ENCODE data around the gene GRM6. TPM values are rescaled to one million over a fixed set of nuclear protein-coding genes. Genes with fewer than 3 reads are reported as not detected.

GRM6 gene
- total RNA-seq: not detected

DNA sequence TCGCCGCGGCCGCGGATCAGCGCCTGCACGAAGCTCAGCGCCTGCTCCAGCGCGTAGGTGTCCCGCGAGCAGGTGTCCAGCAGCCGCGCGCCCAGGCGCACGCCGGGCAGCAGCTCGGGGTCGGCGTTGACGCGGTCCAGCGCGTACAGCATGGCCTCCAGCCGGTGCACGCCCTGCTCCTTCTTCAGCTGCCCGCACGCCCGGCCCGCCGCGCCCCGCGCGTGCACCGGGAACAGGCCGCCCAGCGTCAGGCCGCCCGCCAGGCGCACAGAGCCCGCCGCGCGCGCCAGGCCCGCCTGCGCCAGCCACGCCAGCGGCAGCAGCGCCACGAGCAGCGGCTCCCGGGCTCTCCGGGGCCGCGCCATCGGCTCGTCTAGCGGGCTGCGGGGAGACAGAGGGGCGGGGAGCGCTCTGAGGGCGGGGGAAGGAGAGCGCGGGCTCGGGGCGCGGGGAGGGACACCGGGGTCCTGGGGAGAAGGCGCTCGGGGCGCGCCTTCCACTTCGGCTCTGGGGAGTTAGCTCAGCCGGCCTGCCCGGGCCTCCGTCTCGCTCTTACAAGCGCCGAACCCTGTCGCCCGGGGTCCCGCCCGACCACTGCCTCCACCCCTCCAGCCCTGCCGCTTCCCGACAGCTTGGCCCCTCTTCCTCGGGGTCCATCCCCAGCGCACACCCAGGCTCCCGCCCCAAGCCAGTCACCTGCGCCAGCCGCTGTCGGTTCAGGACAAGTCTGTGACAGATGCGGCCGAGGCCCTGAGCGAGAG lies at the start of gene GRM6:
Gene GRM6 (minus strand): TSS at position 741 of the 761 bp plus-strand sequence. CDS start 376 bp downstream, at position 365.
- no peak for DNase-seq

DNA sequence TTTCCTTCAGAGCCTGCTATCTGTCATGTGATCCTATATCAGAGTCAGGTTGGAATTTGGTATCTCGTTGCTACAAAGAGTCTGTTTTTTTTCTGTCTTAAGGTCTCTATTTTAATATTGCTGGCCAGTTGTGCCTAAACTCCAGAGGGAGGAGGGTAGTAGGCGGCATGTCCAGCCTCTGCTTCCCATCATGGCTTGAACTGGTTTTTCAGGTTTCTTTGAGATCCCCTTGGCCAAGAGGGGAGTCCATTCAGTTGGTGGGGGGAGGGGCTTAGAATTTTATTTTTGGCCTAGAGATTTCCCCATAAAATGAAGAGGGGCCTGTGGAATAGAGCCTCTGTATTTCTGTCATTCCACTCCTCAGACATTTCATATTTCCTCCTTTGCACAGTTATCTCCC lies 49.6 kb upstream of the GRM6 start:
- no peak for DNase-seq

DNA sequence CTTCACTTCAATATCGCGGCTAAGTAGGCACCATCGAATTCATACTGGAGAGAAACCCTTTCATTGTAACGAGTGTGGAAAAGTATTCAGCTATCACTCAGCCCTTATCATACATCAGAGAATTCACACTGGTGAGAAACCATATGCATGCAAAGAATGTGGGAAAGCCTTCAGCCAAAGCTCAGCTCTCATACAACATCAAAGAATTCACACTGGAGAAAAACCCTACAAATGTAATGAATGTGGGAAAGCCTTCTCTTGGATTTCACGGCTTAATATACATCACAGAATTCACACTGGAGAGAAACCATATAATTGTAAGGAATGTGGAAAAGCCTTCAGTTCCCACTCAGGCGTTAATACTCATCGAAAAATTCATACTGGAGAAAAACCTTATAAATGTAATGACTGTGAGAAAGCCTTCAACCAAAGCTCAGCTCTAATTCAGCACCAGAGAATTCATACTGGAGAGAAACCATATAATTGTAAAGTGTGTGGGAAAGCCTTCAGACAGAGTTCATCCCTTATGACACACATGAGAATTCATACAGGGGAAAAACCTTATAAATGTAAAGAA lies 38.0 kb upstream of the GRM6 start:
- DNase-seq: no peak

DNA sequence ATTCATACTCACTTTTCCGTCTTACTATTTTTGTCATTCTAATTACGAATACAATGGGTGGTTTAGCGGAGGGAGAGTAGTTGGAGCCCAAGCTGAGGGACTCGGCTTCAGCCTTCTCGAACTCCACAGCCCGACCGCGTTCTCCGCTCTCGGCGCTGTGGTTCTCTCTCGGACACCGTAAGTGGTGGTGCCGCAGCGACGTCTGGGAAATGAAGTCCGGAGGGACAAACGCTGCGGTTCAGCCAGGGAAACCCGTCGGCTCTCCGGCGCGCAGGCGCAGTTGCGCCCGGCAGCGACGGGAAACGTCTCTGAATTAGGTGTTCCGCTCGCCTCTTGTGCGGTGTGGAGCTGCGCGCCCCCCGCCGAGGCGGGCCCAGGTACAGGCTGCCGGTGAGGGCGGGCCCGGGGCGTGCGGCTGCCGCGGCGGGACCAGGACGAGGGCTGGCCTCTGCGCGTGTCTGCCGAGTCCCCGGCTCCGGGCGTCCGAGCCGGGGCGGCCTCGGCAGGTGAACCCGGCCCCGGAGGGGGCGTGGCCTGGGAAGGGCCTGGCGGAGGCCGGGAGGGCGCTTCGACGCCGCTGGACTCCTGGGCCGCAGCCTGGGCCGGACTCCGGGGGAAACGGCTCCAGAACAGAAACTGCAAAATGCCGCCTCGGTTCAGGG lies 28.5 kb upstream of the GRM6 start, which contains the start of gene ZNF879:
Gene ZNF879 (plus strand): TSS at position 277 of the 662 bp plus-strand sequence. CDS start 1,201 bp downstream, outside the sequence.
- DNase-seq: peak; percentile 91

DNA sequence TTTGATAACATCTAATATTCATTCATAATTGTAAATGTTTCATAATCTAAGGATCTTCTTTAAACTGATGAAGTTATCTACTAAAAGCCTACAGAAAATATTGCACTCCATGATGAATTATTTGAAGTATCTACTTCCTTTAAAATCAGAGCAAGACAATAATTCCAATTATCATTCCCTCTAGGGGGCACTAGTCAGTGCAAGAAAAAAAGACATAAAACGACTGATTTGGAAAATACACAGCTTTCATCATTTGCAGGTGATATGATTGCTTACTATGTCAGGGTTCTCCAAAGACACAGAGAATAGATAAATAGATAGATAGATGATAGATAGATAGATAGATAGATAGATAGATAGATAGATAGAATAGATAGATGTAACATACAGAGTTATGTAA lies 13.5 kb upstream of the GRM6 start:
- no peak for DNase-seq

DNA sequence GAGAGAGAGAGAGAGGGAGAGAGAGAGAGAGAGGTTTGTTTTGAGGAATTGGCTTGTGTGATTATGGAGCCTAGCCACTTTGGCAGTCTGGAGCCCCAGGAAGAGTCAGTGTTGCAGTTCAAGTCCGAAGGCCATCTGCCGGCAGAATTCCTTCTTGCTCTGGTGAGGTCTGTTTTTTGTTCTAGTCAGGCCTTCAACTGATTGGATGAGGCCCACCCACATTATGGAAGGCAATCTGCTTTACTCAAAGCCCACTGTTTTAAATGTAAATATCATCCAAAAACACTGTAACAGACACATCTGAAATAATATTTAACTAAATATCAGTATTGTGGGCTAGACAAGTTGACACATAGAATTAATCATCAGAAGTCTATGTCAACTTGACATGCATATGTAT lies 11.4 kb upstream of the GRM6 start:
- DNase-seq: no peak

DNA sequence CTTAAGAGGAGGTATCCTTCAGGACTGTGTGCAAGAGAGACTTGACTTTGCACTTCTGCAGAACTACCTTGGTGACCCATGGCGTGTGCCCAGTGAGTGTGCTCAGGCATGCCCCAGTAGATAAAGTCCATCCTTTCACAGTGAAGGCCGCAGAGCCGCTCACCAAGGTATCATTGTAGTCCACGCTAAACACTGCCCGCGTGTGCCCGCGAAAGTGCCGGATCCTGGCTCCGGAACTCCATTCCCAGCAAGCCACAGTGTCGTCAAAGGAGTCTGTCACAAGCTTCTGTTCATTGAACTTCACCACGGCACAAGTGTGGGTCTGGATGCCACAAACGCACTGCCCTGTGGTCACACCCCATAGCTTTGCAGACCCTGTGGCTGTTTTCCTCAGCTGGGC lies 3.3 kb upstream of the GRM6 start:
- no peak for DNase-seq

DNA sequence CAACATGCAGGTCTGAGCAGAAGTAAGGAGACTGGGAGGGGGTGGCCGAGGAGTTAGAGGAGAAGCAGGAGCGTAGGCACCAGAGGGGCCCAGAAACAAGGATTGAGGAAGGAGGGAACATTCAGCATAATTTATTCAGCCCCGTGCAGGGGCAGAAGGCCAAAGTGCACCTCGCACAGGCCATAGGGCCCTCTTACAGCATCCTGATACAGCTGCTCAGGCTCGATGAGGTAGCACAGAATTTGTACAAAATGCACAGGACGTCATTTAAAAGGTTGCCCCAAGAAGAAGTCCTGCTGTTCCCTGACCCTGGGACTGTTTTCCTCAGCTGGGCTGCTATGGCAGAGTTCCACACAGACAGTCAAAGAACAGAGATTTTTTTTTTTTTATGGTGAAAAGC lies 2.1 kb upstream of the GRM6 start:
- no peak for DNase-seq

DNA sequence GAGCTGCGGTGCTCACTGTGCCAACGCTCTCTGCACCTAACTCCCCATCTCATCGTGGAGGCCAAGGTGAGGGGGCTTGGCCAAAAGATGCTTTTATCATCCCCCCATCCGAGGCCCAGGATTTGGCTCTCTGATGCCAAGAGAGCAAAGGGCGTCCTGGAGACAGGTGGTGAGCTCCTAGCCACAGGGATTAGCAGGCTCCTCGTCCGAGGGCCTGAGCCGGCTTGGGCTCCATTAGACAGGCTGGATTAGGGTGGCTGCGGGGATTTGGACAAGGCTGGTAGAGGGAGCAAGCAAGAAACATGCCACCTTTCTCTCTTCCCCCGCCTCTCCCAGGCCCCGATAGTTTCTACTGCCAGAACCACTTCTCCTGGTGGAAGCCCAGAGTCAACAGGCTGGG lies 1.0 kb upstream of the GRM6 start:
- DNase-seq: no peak

DNA sequence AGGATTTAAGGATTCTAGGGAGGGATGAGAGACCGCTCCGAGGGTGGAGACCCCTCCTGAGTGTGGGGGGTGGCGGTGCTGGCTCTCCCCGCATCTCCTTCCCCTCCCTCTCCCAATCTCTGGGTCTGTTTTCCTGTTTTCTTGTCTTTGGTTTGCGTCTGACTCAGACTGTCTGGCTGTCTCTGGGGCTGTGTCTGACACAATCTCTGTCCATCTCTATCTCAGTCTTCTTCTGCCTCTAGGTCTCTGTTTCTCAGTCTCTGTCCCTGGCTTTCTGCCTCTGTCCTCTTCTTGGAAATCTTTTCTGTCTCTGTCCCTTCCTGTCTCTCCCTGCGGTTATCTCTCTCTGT lies 196 bp upstream of the GRM6 start:
- no peak for DNase-seq

DNA sequence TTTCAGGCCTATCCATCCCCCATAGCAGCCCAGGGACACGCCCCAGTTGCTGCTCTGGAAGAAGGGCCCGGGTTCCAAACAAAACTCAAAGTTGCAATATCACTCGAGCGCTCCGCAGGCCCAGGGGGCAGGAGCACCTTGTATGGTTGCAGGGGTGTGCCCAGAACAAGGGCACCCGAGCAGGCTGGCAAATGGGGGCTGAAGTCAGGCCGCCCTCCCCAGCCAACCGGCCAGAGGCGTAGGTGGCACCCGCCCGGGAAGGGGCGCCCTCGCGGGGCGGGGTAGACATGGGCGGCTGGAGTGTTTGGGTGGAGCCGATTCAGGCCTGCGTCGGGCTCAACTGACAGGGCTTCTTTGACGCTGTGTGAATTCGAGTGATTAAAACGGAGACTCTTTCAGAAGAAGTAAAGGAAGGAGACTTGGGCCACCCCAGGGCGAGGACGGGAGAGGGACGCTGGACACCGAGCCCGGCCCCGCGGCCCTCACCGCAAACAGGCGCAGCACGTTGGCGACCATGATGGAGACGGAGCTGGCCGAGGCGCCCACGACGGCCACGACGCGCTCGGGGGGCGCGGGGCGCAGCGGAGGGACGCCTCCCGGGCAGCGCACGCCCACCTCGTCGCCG lies 1.1 kb downstream of the GRM6 start:
- no peak for DNase-seq

DNA sequence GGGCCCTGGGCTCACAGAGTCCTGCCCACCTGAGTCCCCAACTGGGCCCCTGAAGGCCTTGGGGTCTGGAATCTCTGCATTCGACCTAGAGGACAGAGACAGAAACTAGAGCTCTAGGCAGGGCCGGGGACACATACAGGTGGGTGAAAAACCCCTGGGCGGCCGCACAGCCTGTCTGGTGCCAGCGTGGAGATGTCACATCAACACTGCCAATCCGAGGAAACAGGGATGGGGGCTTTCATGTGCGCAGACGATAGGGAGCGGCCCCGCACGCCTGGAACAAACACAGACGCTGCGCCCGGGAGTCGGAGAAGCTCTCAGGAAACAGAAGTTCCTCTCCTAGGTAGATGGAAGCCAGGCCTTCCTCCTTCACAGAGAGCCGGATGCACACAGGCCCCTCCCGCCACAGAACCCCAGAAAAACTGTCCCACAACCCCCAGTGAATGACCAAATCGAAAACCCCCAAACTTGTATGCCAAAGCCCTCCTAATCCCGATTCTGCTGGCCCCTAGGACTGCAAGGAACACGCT lies 1.8 kb downstream of the GRM6 start:
- no peak for DNase-seq

DNA sequence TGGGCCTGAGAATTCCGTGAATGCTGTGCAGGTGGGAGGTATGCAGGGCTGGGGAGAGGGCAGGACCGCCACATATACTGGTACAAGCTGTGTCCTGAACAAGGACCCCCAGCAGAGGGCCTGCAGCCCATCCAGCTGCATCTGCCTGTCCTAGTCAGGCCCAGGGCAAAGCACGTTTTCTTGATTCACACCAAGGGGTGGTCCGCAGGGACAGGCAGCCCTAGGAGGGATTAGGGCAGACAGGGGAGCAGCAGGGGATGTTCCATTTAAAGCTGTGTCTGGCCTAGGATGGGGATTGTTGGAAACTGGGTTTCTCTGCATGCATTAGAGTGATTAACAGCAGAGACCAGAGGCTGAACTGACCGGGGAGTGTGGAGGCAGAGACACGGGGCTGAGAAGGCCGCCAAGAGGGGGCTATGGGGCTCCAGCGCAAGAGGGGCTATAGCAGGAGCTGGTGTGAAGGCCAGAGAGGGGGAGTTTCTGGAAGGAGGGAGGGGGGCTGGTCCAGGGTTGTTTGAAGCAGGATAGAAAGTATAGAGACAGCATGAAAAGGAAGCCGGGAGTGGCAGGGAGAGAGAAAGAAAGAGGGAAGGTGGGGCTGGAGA lies 2.7 kb downstream of the GRM6 start:
- DNase-seq: no peak

DNA sequence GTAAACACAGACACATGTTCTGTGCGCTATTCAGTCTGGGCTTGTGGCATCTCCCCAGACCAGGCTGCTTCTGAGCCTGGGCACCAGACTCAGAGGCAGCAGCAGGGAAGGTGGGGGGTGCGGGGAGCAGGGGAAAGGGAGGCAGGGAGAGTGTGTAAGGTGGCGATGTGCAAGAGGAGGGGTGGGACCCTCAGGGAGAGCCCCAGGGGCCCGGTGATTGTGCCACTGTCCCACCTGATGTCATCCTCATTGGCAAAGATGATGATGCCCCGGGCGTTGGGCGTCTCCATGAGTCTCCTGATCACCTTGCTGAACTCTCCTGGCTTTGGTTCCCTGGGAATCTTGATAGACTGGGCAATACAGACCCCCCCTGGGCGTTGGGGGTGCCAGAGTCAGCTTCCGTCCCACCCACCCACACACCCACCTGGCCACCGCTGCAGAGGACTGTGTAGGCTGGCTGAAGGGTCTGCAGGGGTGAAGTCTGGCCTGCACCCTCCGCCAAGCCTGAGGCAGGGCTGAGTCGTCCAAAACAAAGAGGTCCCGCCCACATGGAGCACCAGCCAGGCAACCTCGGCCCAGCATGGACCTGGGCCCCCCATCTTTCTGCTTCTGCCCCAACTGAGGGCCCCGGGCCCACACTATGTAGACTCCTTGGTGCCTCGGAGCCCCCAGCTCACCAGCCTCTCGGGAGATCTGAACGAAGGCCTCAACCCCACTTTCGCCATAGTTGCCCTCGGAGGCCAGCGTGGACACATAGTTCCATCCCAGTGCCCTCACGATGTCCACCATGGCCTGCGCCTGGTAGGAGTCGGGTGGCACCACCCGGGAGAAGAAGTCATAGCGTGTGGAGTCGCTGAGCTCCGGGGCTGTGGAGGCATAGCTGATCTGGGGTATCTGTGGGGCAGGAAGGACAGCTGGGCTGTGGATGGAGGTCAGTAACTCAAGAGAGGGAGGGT lies 3.7 kb downstream of the GRM6 start:
- DNase-seq: no peak

DNA sequence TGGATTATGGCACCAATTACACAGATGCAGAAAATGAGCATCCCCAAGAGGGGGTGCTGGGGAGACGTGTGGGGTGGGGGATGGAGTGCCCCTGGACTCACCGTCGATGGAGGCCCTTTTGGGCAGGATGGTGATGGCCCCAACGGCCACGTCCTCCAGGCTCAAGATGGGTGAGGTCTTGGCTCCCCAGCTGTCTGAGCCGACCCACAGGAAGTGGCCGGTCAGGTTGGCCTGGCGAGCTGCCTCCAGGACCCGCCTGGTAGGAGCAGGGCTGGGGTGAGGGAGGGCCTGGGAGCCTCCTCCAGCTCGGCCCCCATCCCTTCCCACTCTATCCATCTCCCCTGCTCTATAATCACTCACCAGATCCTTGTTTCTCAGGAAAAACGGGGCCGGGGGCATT lies 4.6 kb downstream of the GRM6 start:
- DNase-seq: no peak

DNA sequence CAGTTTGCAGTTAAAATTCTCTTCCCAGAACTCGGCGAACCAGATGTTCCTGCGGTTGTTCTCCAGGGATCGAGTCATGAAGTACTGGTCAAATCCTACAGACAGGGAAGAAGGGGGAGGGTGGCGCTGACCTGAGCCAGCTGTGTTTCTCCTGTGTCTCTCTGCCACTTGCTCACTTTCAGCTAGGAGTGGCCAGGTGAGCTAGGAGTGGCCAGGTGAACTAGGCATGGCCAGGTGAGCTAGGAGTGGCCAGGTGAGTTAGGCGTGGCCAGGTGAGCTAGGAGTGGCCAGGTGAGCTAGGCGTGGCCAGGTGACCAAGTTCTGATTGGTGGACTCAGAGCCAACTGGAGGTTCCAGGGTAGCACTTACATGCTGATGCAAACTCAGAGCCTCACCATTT lies 5.8 kb downstream of the GRM6 start:
- no peak for DNase-seq

DNA sequence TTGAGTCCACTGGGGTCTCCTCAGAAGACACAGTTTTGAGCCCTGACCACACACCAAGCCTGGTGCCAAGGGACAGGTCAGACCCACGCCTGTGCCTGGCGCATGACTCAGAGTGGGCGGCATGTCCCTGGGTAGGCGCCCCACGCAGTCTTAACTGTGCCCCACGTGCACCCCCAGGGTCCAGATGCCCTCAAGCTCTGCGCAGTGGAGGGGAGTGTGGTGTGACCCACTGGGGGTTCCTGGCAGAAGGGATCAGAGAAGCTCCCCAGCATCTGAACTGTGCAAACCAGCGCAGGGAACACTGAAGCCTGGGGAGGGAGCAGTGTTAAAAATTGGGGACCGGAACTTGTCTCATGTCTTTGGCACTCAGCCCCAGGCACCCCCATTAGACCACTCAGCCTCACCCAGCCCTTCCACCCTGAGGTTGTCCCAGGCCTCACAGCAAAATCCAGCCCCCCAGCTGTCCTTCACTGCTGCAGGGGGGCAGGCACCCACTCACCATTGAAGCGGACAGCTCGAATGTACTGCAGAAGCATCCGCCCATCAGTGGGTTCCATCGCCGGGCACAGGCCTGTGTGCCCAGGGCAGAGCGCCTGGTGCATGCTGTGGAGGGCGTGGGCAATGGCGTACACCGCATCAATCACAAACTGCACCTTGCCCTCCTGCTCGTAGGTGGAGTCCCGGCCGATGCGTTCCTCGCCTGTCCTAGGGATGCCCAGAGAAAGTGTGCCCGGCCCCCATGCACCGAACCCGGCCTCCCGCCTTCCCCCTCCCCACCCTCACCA lies 6.5 kb downstream of the GRM6 start:
- no peak for DNase-seq

DNA sequence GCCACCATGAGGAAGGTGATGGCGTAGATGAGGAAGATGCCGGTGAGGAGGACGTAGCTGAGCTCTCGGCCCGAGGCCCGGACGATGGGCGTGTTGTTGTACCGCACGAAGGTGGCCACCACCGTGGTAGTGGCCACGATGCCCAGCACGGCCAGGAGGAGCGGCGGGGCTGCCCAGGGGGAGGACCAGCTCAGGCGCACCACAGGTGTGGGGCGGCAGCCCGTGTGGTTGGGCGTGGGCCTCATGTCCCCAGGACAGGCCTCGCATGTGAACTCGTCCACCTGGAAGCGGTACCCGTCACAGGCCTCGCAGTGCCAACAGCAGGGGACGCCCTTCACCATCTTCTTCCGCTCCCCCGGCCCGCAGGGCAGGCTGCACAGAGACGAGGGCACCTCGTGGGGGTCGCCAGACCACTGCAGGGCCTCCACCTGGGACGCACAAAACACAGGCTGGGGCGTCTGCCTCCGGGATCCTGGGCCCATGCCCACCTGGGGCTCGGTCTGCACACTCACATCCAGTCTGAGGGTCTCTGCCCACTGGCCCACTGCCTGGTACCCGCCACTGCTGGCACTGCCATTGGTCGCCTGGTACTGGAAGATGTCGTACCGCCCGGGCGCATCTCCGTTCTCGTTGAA lies 8.7 kb downstream of the GRM6 start:
- no peak for DNase-seq

DNA sequence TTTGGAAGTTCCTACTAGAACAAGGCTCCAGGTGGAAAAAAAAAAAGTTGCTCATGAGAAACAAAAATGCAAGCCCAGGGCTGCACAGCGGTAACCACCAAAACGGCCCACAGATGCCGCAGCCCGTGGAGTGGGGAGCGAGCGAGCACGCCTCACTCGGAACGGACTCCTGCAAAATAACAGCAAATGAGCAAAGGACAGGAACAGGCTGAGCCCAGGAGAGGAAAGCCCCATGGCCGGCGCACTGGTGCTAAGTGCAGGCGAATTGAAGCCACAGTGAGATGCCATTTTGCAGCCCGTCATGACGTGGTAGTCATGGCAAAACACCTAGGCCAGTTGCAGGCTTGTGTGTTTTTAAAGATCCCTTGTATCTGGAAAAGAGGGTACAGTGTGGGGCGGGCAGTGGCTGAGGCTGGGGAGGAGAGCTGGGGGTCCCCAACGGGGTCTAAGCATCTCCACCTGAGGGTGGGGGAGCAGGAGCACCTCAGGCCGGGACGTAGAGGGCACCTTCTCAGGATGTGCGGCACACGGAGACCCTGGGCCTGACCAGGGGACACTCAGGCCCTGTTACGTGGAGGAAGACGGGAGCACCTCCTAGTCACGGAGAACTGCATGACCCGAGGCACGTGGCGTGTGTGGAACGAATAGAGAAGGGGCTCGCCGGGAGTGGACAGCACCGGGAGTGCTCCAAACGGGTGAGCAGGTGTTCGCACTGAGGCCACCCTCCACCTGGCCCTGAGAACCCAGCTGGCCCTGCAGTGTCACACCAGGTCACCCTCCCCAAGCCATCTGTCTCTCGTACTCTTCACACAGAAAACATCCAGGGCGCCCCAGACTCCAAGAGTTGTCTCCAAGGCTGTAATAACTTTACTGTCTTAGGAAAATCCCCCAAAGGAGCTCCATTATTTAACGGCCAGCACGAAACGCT lies 10.7 kb downstream of the GRM6 start:
- DNase-seq: no peak
